HCT116 (cell line): ENCODE measurements around the gene TOM1. TPM values are rescaled to one million over a fixed set of nuclear protein-coding genes. Genes with fewer than 3 reads are reported as not detected.

Experiments used
- ATAC-seq: fragments of 200-7000 bp; cut with Tn5 transposase; 2 replicates; pipeline ENCODE4 v1.9.1; 2020; ENCODE audit warnings: mild to moderate bottlenecking, moderate library complexity
- BruUV-seq: library from RNA; stranded (reverse); fragments of 400-500 nt; replicated peaks from 2 replicates; lab custom pipeline; 2021; lab: Mats Ljungman, UMichigan
- CTCF ChIA-PET: fragments of 300-600 bp; sonication (Branson Sonifier 250); formaldehyde crosslinking; loops from one replicate; lab custom pipeline; 2021; ENCODE audit warnings: antibody characterized with exemption; lab: Charles Lee
- POLR2A ChIA-PET: fragments of 300-600, 350-600 bp; sonication (Branson Sonifier 250); formaldehyde crosslinking; loops from one replicate; lab custom pipeline; 2021; ENCODE audit warnings: antibody characterized with exemption; lab: Charles Lee
- RAD21 ChIA-PET, 2 experiments: fragments of 300-600 bp; sonication (Branson Sonifier 250); formaldehyde crosslinking; loops; one replicate each; lab custom pipeline; 2023; ENCODE audit warnings: low total read pairs in 2 of 2; ENCODE audit not compliant: uncharacterized antibody in 2 of 2, unreplicated experiment in 2 of 2, low non-redundant PET in 1 of 2; lab: Charles Lee
- DNase-seq: peaks from one replicate; pipeline ENCODE4 v3.0.0-alpha.2; 2010; ENCODE audit warnings: low read depth, low spot score
- H2AFZ ChIP-seq: fragments of 200-600 bp; shearing (Covaris generic), sonication (generic); 2 replicates; pipeline ENCODE4 v1.6.1; 2017; ENCODE audit warnings: low read depth, mixed run types, mixed read lengths, antibody characterized with exemption, low read length; ENCODE audit not compliant: poor library complexity, severe bottlenecking
- H3K27ac ChIP-seq: 2 replicates; pipeline ENCODE4 v1.5.1; 2012; ENCODE audit warnings: low read depth, low read length
- H3K27me3 ChIP-seq: fragments of 200-600 bp; sonication (generic); 2 replicates; pipeline ENCODE4 v1.6.1; 2016; ENCODE audit warnings: mixed run types, low read length, mixed read lengths; ENCODE audit not compliant: insufficient read depth
- H3K36me3 ChIP-seq, 2 experiments: fragments of 200-500 bp in 1 of 2; fragments of 200-600 bp in 1 of 2; sonication (Bioruptor generic) in 1 of 2; sonication (generic) in 1 of 2; 2 replicates each; pipeline versions ENCODE4 v1.5.1 to v1.6.1; 2014 to 2016; ENCODE audit warnings: low read length in 2 of 2, inconsistent platforms in 1 of 2, mixed read lengths in 1 of 2, mixed run types in 1 of 2; ENCODE audit not compliant: insufficient read depth in 2 of 2, control insufficient read depth in 1 of 2
- H3K4me1 ChIP-seq, 2 experiments: fragments of 200-600 bp in 1 of 2; sonication (generic) in 1 of 2; 2 replicates each; pipeline versions ENCODE4 v1.5.1 to v1.6.1; 2012 to 2017; ENCODE audit warnings: low read length in 2 of 2, inconsistent platforms in 1 of 2, mild to moderate bottlenecking in 1 of 2, mixed read lengths in 1 of 2, mixed run types in 1 of 2, moderate library complexity in 1 of 2; ENCODE audit not compliant: insufficient read depth in 2 of 2, control insufficient read depth in 1 of 2
- H3K4me2 ChIP-seq: fragments of 200-600 bp; sonication (generic); 2 replicates; pipeline ENCODE4 v1.6.1; 2017; ENCODE audit warnings: mixed run types, low read length, mixed read lengths
- H3K4me3 ChIP-seq, 2 experiments: fragments of 200-600 bp in 1 of 2; sonication (generic) in 1 of 2; replicated peaks in 1 of 2; 2 replicates each; pipeline ENCODE4 v1.5.1; 2011 to 2016; ENCODE audit warnings: low read length in 2 of 2, control low read depth in 1 of 2, low read depth in 1 of 2, mild to moderate bottlenecking in 1 of 2, mixed read lengths in 1 of 2, mixed run types in 1 of 2
- H3K79me2 ChIP-seq: fragments of 200-600 bp; sonication (generic); 2 replicates; pipeline ENCODE4 v1.6.1; 2017; ENCODE audit warnings: mild to moderate bottlenecking, mixed run types, low read length, moderate library complexity, mixed read lengths; ENCODE audit not compliant: insufficient read depth
- H3K9ac ChIP-seq: fragments of 200-600 bp; sonication (generic); 2 replicates; pipeline ENCODE4 v1.6.1; 2016; ENCODE audit warnings: low read length, mixed read lengths
- H3K9me2 ChIP-seq: fragments of 200-600 bp; sonication (generic), shearing (Covaris generic); 2 replicates; pipeline ENCODE4 v1.6.1; 2017; ENCODE audit warnings: mixed run types, mild to moderate bottlenecking, moderate library complexity; ENCODE audit not compliant: insufficient read depth
- H3K9me3 ChIP-seq, 2 experiments: fragments of 200-500 bp in 1 of 2; fragments of 200-600 bp in 1 of 2; sonication (Bioruptor generic) in 1 of 2; sonication (generic) in 1 of 2; 2 replicates each; pipeline ENCODE4 v1.6.1; 2014 to 2017; ENCODE audit warnings: low read length in 2 of 2, mixed read lengths in 2 of 2, inconsistent platforms in 1 of 2, low read depth in 1 of 2, mild to moderate bottlenecking in 1 of 2, mixed run types in 1 of 2, moderate library complexity in 1 of 2; ENCODE audit not compliant: control insufficient read depth in 1 of 2, insufficient read depth in 1 of 2
- H4K20me1 ChIP-seq: fragments of 200-600 bp; sonication (generic), shearing (Covaris generic); 2 replicates; pipeline ENCODE4 v1.6.1; 2017; ENCODE audit warnings: mixed run types, mild to moderate bottlenecking, moderate library complexity; ENCODE audit not compliant: insufficient read depth
- ATF3 ChIP-seq: IDR thresholded peaks from 2 replicates; pipeline ENCODE4 v1.6.1; 2012
- CBX3 ChIP-seq: IDR thresholded peaks from 2 replicates; pipeline ENCODE4 v1.6.1; 2012; ENCODE audit warnings: low read depth
- CEBPB ChIP-seq: IDR thresholded peaks from 2 replicates; pipeline ENCODE4 v1.6.1; 2012; ENCODE audit warnings: low read depth
- CTCF ChIP-seq, 3 experiments: fragments of 200-600 bp in 1 of 3; sonication (generic) in 1 of 3; IDR thresholded peaks in 2 of 3; conservative IDR thresholded peaks in 1 of 3; 2 replicates each; pipeline ENCODE4 v1.5.1; 2012 to 2017; ENCODE audit warnings: low read depth in 2 of 3, low read length in 2 of 3, antibody characterized with exemption in 1 of 3, borderline replicate concordance in 1 of 3, control low read depth in 1 of 3, mild to moderate bottlenecking in 1 of 3, mixed read lengths in 1 of 3, mixed run types in 1 of 3, moderate library complexity in 1 of 3; ENCODE audit not compliant: insufficient read depth in 1 of 3
- EGR1 ChIP-seq: IDR thresholded peaks from 2 replicates; pipeline ENCODE4 v1.6.1; 2012; ENCODE audit warnings: low read depth
- ELF1 ChIP-seq: IDR thresholded peaks from 2 replicates; pipeline ENCODE4 v1.6.1; 2012; ENCODE audit warnings: low read depth, borderline replicate concordance
- EZH2 ChIP-seq: fragments of 200-600 bp; sonication (generic); IDR thresholded peaks from 2 replicates; pipeline ENCODE4 v1.6.1; 2017; ENCODE audit warnings: antibody characterized with exemption, mixed run types
- JUND ChIP-seq: IDR thresholded peaks from 2 replicates; pipeline ENCODE4 v1.6.1; 2012
- MAX ChIP-seq: IDR thresholded peaks from 2 replicates; pipeline ENCODE4 v1.6.1; 2012
- POLR2AphosphoS5 ChIP-seq: IDR thresholded peaks from 2 replicates; pipeline ENCODE4 v1.6.1; 2011; ENCODE audit warnings: mild to moderate bottlenecking, low read depth, low read length, moderate library complexity
- RAD21 ChIP-seq: IDR thresholded peaks from 2 replicates; pipeline ENCODE4 v1.6.1; 2012; ENCODE audit warnings: low read depth, mild to moderate bottlenecking
- REST ChIP-seq: IDR thresholded peaks from 2 replicates; pipeline ENCODE4 v1.6.1; 2012; ENCODE audit warnings: low read depth
- SIN3A ChIP-seq: IDR thresholded peaks from 2 replicates; pipeline ENCODE4 v1.6.1; 2012; ENCODE audit warnings: low read depth
- SRF ChIP-seq: IDR thresholded peaks from 2 replicates; pipeline ENCODE4 v1.6.1; 2012; ENCODE audit warnings: low read depth
- TCF7L2 ChIP-seq: IDR thresholded peaks from 2 replicates; pipeline ENCODE4 v1.7.0; 2011; ENCODE audit warnings: borderline replicate concordance, inconsistent platforms; ENCODE audit not compliant: insufficient read depth, insufficient read length; ENCODE audit errors: extremely low read depth
- YY1 ChIP-seq: IDR thresholded peaks from 2 replicates; pipeline ENCODE4 v1.6.1; 2011; ENCODE audit warnings: low read length, low read depth, moderate library complexity, mild to moderate bottlenecking; ENCODE audit not compliant: insufficient replicate concordance; ENCODE audit errors: extremely low read depth
- ZNF274 ChIP-seq: fragments of 200-500 bp; sonication (Bioruptor generic); IDR thresholded peaks from 2 replicates; pipeline ENCODE4 v1.6.1; 2014; ENCODE audit warnings: mild to moderate bottlenecking, low read depth, low read length, inconsistent platforms
- intact Hi-C: fragments of 100-400 bp; cut with micrococcal nuclease; formaldehyde crosslinking; loops from 2 replicates; pipeline ENCODE4 v1.10.0; 2022
- total RNA-seq: library from RNA; stranded (reverse); gene quantifications from one replicate; pipeline ENCODE4 v1.2.1, GENCODE V29; 2021; ENCODE audit not compliant: unreplicated experiment

The TOM1 gene
- total RNA-seq, 1 experiment from 2014 or later, result 18.0 TPM

- Histone ChIP-seq H3K79me2 (peaks cover 96% of the 10 kb centered on the region), H3K36me3 (peaks cover 34 to 41% of the 10 kb centered on the region in 2 experiments; a peak in 3 of 4 replicates), H3K9me3 (no peaks in the 10 kb centered on the region), H3K4me3 (no peak overlapping the region), H3K27me3 (no peaks in the 10 kb centered on the region), H4K20me1 (no peaks in the 10 kb centered on the region), H3K4me2 (no peak overlapping the region), H3K27ac (no peak overlapping the region), H3K4me1 (peaks cover 0 to 5% of the 10 kb centered on the region in 2 experiments; a peak in 1 of 4 replicates), H3K9me2 (no peaks in the 10 kb centered on the region), H2AFZ (no peak overlapping the region), H3K9ac (no peak overlapping the region)
- no peak for DNase-seq
- no peak for ATAC-seq
- ChIA-PET CTCF (no interaction called here), POLR2A (no interaction called here), RAD21 (no interaction called here)
- intact Hi-C loops, result no loop called here
- BruUV-seq, result no TSS peak
- TF ChIP-seq MAX, result no peak
- no peak for TF ChIP-seq POLR2AphosphoS5
- TF ChIP-seq EGR1, result no peak
- no peak for TF ChIP-seq ZNF274
- TF ChIP-seq RAD21, result no peak
- no peak for TF ChIP-seq CBX3
- no peak for TF ChIP-seq TCF7L2
- TF ChIP-seq EZH2, result no peak
- no peak for TF ChIP-seq ELF1
- no peak for TF ChIP-seq YY1
- TF ChIP-seq CTCF (IDR thresholded peaks at IDR 0.05 in 2 of 3, conservative IDR thresholded peaks at IDR 0.05 in 1 of 3; ENCODE audit: borderline replicate concordance in 1 of 3, insufficient read depth in 1 of 3, low read depth in 2 of 3, low read length in 2 of 3), result no peak
- TF ChIP-seq ATF3, result no peak
- TF ChIP-seq REST, result no peak
- TF ChIP-seq JUND, result no peak
- TF ChIP-seq CEBPB, result no peak
- TF ChIP-seq SRF, result no peak
- TF ChIP-seq SIN3A, result no peak
Observed at GRCh38 chr22:35276019-35276418, 23.7 kb upstream of the TOM1 start.
